Activated CD8-positive, alpha-beta T cell treated with anti-CD3 and anti-CD28 coated beads for 36 hours (primary cell): ENCODE results near the gene ANAPC15. TPM values are rescaled to one million over a fixed set of nuclear protein-coding genes. Genes with fewer than 3 reads are reported as not detected.

Experiments used
- ATAC-seq: fragments of 200-7000 bp; cut with Tn5 transposase; one replicate; pipeline ENCODE4 v1.10.0; 2021; ENCODE audit warnings: mild to moderate bottlenecking, moderate library complexity
- CTCF ChIA-PET: fragments of 350-600 bp; sonication (Branson Sonifier 250); formaldehyde crosslinking; loops from one replicate; lab custom pipeline; 2021; ENCODE audit warnings: antibody characterized with exemption; lab: Charles Lee
- POLR2A ChIA-PET: fragments of 350-600 bp; sonication (Branson Sonifier 250); formaldehyde crosslinking; loops from one replicate; lab custom pipeline; 2021; ENCODE audit warnings: antibody characterized with exemption; lab: Charles Lee
- DNase-seq: peaks from one replicate; pipeline ENCODE4 v3.0.0-alpha.2; 2020
- H3K27ac Mint-ChIP-seq: one replicate; pipeline ENCODE4 v1.8.0; 2021; ENCODE audit warnings: mild to moderate bottlenecking, mixed read lengths
- H3K27me3 Mint-ChIP-seq: one replicate; pipeline ENCODE4 v1.8.0; 2021; ENCODE audit warnings: mixed read lengths
- H3K36me3 Mint-ChIP-seq: one replicate; pipeline ENCODE4 v1.8.0; 2021; ENCODE audit warnings: low read depth, mixed read lengths
- H3K4me1 Mint-ChIP-seq: one replicate; pipeline ENCODE4 v1.8.0; 2021; ENCODE audit warnings: low read depth, mixed read lengths
- H3K4me3 Mint-ChIP-seq: one replicate; pipeline ENCODE4 v1.8.0; 2021; ENCODE audit warnings: mild to moderate bottlenecking, moderate library complexity, mixed read lengths
- H3K9me3 Mint-ChIP-seq: one replicate; pipeline ENCODE4 v1.8.0; 2021; ENCODE audit warnings: mixed read lengths
- CTCF ChIP-seq: fragments of 200-600 bp; IDR thresholded peaks from one replicate; pipeline ENCODE4 v1.8.0; 2022; ENCODE audit warnings: antibody characterized with exemption, mild to moderate bottlenecking
- intact Hi-C: fragments of 100-400 bp; cut with micrococcal nuclease; formaldehyde crosslinking; loops from one replicate; pipeline ENCODE4 v1.10.0; 2022
- microRNA-seq: library from miRNA; unstranded; fragments of <30 nt; microRNA quantifications from one replicate; pipeline ENCODE4 v1.2.0, GENCODE V29; 2022; ENCODE audit warnings: borderline microRNAs expressed, borderline replicate concordance
- total RNA-seq, 2 experiments: library from RNA; stranded (reverse); gene quantifications; one replicate each; pipeline ENCODE4 v1.2.3, GENCODE V29; 2021

Gene ANAPC15
- total RNA-seq, 2 experiments from 2014 or later, result 66.0 to 67.4 TPM

- Mint-ChIP-seq H3K27ac (no peak overlapping the region), H3K9me3 (no peaks in the 10 kb centered on the region)
Observed at GRCh38 chr11:72067676-72068075, 44.8 kb downstream of the ANAPC15 start.

GRCh38 chr11:72067266-72067665, 45.2 kb downstream of the ANAPC15 start:
- Mint-ChIP-seq H3K36me3 (peaks cover 21% of the 10 kb centered on the region), H3K4me3 (no peak overlapping the region), H3K27ac (no peak overlapping the region), H3K27me3 (no peaks in the 10 kb centered on the region), H3K4me1 (peaks cover 28% of the 10 kb centered on the region), H3K9me3 (no peaks in the 10 kb centered on the region)
- ATAC-seq (no peak), DNase-seq (no peak)
- ChIA-PET POLR2A (interaction anchor here (0.9 to 1.4 kb wide), 4 partner anchors 12 to 23 kb away, joined by 3 read pairs; no protein-coding TSS in a partner anchor), CTCF (interaction anchor here (0.6 to 3.2 kb wide), 3 partner anchors 42 to 90 kb away, joined by 3 to 20 read pairs (median 4); no protein-coding TSS in a partner anchor)
- no peak for TF ChIP-seq CTCF
- intact Hi-C loops, result no loop called here

More at GRCh38 chr11:72067676-72068075, 44.8 kb downstream of the ANAPC15 start:
- ATAC-seq (no peak), DNase-seq (no peak)
- Mint-ChIP-seq H3K4me3 (no peak overlapping the region), H3K4me1 (peaks cover 32% of the 10 kb centered on the region), H3K36me3 (peaks cover 21% of the 10 kb centered on the region), H3K27me3 (no peaks in the 10 kb centered on the region)
- intact Hi-C loops, result no loop called here
- no peak for TF ChIP-seq CTCF
- ChIA-PET CTCF (interaction anchor here (0.6 to 3.2 kb wide), 3 partner anchors 24 to 76 kb away, joined by 3 to 20 read pairs (median 4); no protein-coding TSS in a partner anchor), POLR2A (interaction anchor here (0.9 to 1.4 kb wide), 3 partner anchors 18 to 23 kb away, joined by 3 read pairs; no protein-coding TSS in a partner anchor)

- Mint-ChIP-seq H3K9me3 (no peaks in the 10 kb centered on the region), H3K27me3 (no peaks in the 10 kb centered on the region), H3K36me3 (peaks cover 22% of the 10 kb centered on the region), H3K27ac (no peak overlapping the region), H3K4me3 (no peak overlapping the region), H3K4me1 (peaks cover 24% of the 10 kb centered on the region)
- ChIA-PET CTCF (interaction anchor here (1.3 to 3.2 kb wide), 2 partner anchors 41 to 90 kb away, joined by 3 to 20 read pairs; no protein-coding TSS in a partner anchor), POLR2A (interaction anchor here (0.9 to 1.2 kb wide), 3 partner anchors 13 to 24 kb away, joined by 3 read pairs; no protein-coding TSS in a partner anchor)
- intact Hi-C loops, result no loop called here
- ATAC-seq, result no peak
- TF ChIP-seq CTCF, result no peak
- no peak for DNase-seq
Observed at GRCh38 chr11:72066855-72067254, 45.6 kb downstream of the ANAPC15 start.

GRCh38 chr11:72061739-72062396, 50.6 kb downstream of the ANAPC15 start:
- no peak for TF ChIP-seq CTCF
- Mint-ChIP-seq H3K9me3 (no peaks in the 10 kb centered on the region), H3K27ac (no peak overlapping the region), H3K4me3 (no peak overlapping the region), H3K36me3 (peaks cover 9% of the 10 kb centered on the region), H3K27me3 (no peaks in the 10 kb centered on the region), H3K4me1 (no peaks in the 10 kb centered on the region)
- ChIA-PET POLR2A (interaction anchor here (1.1 to 1.4 kb wide), 3 partner anchors 10 to 14 kb away, joined by 3 to 4 read pairs (median 3); no protein-coding TSS in a partner anchor), CTCF (no interaction called here)
- intact Hi-C loops, result no loop called here
- ATAC-seq (no peak), DNase-seq (no peak)

Small RNA genes lying within 50 kb of the gene (microRNA-seq; reads per million reads assigned to microRNA genes)
- 1.2 reads per million for gene MIR3165

Other genes with a start within 250 kb of the ANAPC15 start
- gene DEFB131B, start 234.2 kb downstream of the ANAPC15 start, total RNA-seq, result not detected
- 10 to 100 TPM; 15.8 to 16.0 TPM for gene XNDC1N, start 184.1 kb downstream of the ANAPC15 start, total RNA-seq
- 10 to 100 TPM; 23.7 to 28.1 TPM for gene RNF121, start 183.6 kb downstream of the ANAPC15 start, total RNA-seq
- 1 to 10 TPM; 7.8 to 8.2 TPM for gene IL18BP, start 113.8 kb downstream of the ANAPC15 start, total RNA-seq
- gene NUMA1, start 32.2 kb downstream of the ANAPC15 start, total RNA-seq, result 100 to 1,000 TPM; 165 to 169 TPM
- gene LRRC51, start 31.8 kb downstream of the ANAPC15 start, total RNA-seq, result 1 to 10 TPM; 7.0 to 7.7 TPM
- gene LAMTOR1, start 9.4 kb downstream of the ANAPC15 start, total RNA-seq, result 10 to 100 TPM; 50.3 to 52.4 TPM
- gene TOMT, start 6.8 kb downstream of the ANAPC15 start, total RNA-seq, result not detected
- not detected for gene FOLR3, start 23.0 kb upstream of the ANAPC15 start, total RNA-seq
- not detected for gene FOLR1, start 79.4 kb upstream of the ANAPC15 start, total RNA-seq
- not detected for gene FOLR2, start 104.1 kb upstream of the ANAPC15 start, total RNA-seq
- gene INPPL1, start 112.1 kb upstream of the ANAPC15 start, total RNA-seq, result 10 to 100 TPM; 75.9 to 78.4 TPM
- not detected for gene PHOX2A, start 131.5 kb upstream of the ANAPC15 start, total RNA-seq